Ishikawa (cell line): ENCODE data around the gene SERPINA6.

Experiments
- CEBPB ChIP-seq: IDR thresholded peaks from 2 replicates; pipeline ENCODE4 v1.6.1; 2012
- CREB1 ChIP-seq: IDR thresholded peaks from 2 replicates; pipeline ENCODE4 v1.6.1; 2012; ENCODE audit warnings: low read depth
- EGR1 ChIP-seq: IDR thresholded peaks from 2 replicates; pipeline ENCODE4 v1.6.1; 2012
- EP300 ChIP-seq: IDR thresholded peaks from 2 replicates; pipeline ENCODE4 v1.6.1; 2012; ENCODE audit warnings: borderline replicate concordance
- FOXM1 ChIP-seq: IDR thresholded peaks from 2 replicates; pipeline ENCODE4 v1.6.1; 2012; ENCODE audit warnings: low read depth, borderline replicate concordance
- MAX ChIP-seq: IDR thresholded peaks from 2 replicates; pipeline ENCODE4 v1.6.1; 2012
- NFIC ChIP-seq: IDR thresholded peaks from 2 replicates; pipeline ENCODE4 v1.6.1; 2012
- RAD21 ChIP-seq: IDR thresholded peaks from 2 replicates; pipeline ENCODE4 v1.6.1; 2012; ENCODE audit warnings: low read depth
- REST ChIP-seq: IDR thresholded peaks from 2 replicates; pipeline ENCODE4 v1.6.1; 2012; ENCODE audit warnings: low read depth, mild to moderate bottlenecking
- TAF1 ChIP-seq: IDR thresholded peaks from 2 replicates; pipeline ENCODE4 v1.6.1; 2012; ENCODE audit warnings: low read depth, mild to moderate bottlenecking
- TCF12 ChIP-seq: IDR thresholded peaks from 2 replicates; pipeline ENCODE4 v1.6.1; 2012; ENCODE audit warnings: low read depth
- TEAD4 ChIP-seq: IDR thresholded peaks from 2 replicates; pipeline ENCODE4 v1.6.1; 2012
- YY1 ChIP-seq: IDR thresholded peaks from 2 replicates; pipeline ENCODE4 v1.6.1; 2012; ENCODE audit warnings: low read depth
- ZBTB7A ChIP-seq: IDR thresholded peaks from 2 replicates; pipeline ENCODE4 v1.6.1; 2012; ENCODE audit warnings: low read depth
- TF ChIP-seq, protein P1 (sequence below): IDR thresholded peaks from 2 replicates; pipeline ENCODE4 v1.6.1; 2012

Gene SERPINA6

GRCh38 chr14:94316692-94317091 lies 6.4 kb downstream of the SERPINA6 start:
- TF ChIP-seq, protein P1, sequence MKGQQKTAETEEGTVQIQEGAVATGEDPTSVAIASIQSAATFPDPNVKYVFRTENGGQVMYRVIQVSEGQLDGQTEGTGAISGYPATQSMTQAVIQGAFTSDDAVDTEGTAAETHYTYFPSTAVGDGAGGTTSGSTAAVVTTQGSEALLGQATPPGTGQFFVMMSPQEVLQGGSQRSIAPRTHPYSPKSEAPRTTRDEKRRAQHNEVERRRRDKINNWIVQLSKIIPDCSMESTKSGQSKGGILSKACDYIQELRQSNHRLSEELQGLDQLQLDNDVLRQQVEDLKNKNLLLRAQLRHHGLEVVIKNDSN: no peak
- no peak for TF ChIP-seq TAF1
- TF ChIP-seq REST: no peak
- TF ChIP-seq RAD21: no peak
- no peak for TF ChIP-seq CEBPB
- TF ChIP-seq EP300: no peak
- no peak for TF ChIP-seq ZBTB7A
- TF ChIP-seq NFIC: no peak
- no peak for TF ChIP-seq YY1
- no peak for TF ChIP-seq TEAD4
- TF ChIP-seq MAX: no peak
- no peak for TF ChIP-seq CREB1
- no peak for TF ChIP-seq TCF12
- no peak for TF ChIP-seq EGR1
- no peak for TF ChIP-seq FOXM1

DNA sequence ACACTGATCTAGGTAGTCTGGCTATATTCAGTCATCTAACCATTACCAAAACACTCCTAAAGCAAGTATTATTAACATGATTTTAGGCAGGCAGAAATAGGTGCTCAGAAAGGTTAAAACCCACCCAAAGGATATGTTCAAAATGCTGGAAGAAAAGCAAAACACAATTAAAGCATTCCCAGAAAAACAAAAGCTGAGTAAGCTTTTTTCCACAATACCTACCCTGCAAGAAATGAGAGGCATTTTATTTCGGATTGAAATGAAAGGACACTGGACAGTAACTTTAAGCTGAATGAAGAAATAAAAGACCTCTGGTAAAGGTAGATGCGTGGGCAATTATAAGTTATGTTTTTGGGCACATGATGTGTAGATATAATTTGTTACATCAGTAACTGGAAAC lies 8.2 kb downstream of the SERPINA6 start:
- no peak for TF ChIP-seq FOXM1
- TF ChIP-seq CEBPB: no peak
- no peak for TF ChIP-seq TAF1
- no peak for TF ChIP-seq NFIC

GRCh38 chr14:94313991-94314655 lies 9.0 kb downstream of the SERPINA6 start:
- TF ChIP-seq EP300 (no peak), REST (no peak), NFIC (no peak), FOXM1 (no peak), CREB1 (no peak), RAD21 (no peak), TCF12 (no peak), MAX (no peak), TEAD4 (no peak), EGR1 (no peak), YY1 (no peak), ZBTB7A (no peak), CEBPB (no peak), TAF1 (no peak)
- TF ChIP-seq, protein P1: no peak

DNA sequence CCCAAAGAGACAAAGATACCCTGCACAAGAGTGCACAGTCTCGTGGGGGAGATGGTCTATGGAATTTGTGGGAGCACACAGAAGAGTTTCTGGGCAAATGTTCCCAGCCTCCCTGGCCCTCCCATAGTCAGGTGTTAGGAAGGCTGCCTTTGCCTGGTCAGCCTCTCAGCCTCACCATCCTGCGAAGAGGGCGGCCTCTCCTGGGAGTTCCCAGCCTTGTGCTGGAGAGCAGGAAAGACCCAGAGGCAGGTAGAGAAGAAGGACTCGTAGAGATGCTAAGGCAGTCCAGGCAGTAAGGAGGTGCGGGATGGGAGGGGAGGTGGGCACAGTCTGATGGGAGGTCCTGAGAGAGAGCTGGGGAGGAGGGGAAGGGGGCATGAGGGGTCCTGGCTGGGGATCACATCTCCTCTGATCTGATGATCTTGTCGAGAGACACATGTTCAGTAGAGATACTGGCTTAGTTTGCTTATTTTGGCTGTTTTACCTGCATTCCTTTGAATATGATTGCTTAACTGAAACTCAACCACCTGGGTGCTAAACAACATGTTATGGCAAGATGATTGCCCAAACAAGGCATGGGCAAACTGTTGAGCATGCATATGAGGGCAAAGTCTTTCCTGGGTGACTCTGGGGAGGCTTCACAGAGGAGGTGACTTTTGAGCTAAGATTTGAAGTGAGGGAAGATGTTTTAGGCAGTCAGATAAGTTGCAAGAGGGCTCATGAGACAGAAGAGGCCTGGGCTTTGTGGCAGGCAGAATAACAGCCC lies 10.5 kb downstream of the SERPINA6 start:
- TF ChIP-seq MAX (no peak), YY1 (no peak), ZBTB7A (no peak), EP300 (no peak), CEBPB (no peak), REST (no peak), FOXM1 (no peak), CREB1 (no peak), NFIC (no peak), TEAD4 (no peak), RAD21 (no peak), TAF1 (no peak), EGR1 (no peak), TCF12 (no peak)
- TF ChIP-seq, protein P1: no peak
